IPS DF 4.7 (cell line): ENCODE measurements around the gene SLC7A1.

Experiments used
- DNase-seq: peaks from one replicate; pipeline ENCODE4 v3.0.0-alpha.2; 2013; ENCODE audit warnings: low spot score; ENCODE audit errors: extremely low read depth

SLC7A1 gene

GRCh38 chr13:29511980-29512379, 83.5 kb downstream of the SLC7A1 start:
- no peak for DNase-seq

DNA sequence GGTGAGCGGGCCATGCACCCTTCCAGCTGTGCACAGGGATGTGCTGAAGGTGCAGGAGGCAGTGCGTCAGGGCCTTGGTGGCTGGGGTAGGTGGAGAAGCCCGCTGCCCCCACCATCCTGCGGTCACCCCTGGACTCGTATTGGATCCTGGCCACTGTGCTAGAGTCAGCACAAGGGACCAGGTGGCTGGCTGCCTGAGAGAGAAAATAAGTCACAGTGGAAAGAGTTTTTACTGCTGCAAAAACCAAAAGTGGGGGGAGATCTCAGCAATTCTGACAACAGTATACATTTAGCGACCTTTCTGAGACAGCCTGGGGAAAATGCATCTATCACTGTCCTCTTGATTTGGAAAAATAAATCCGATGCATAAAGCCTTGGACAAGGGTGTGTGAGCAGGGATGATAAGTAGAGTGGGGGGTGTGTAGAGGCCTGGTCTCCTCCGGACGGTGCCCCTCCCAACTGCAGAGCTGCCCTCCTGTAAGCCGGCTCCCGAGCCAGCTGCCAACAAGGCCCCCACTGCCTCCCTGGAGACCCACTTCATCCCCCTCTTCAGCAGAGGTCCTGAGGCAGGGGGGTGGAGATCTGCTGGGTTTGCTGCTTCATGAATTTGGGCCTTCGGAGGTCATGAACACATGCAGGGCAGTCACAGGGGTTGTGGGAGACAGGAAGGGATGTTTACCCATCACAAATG, 84.2 kb downstream of the SLC7A1 start:
- DNase-seq: no peak

GRCh38 chr13:29510651-29511084, 84.8 kb downstream of the SLC7A1 start:
- no peak for DNase-seq

- no peak for DNase-seq
Observed at GRCh38 chr13:29509999-29510589, 85.4 kb downstream of the SLC7A1 start.

DNA sequence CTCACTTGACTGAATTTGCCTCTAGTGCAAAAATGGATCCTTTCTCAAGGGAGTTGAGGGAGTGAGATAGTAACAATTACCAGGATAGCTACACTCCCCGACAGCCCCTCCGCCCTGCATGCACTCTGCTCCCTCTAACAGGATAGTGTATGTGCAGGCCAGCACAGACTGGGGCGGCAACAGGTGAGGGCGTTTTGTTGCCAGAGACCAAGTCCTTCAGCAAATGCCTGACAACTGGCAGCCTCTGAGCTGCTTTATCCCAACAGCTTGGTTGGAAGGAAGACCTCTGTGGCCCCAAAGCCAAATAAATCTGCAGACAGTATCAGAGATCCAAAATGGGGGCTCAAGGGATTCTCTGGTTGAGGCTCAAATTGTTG, 86.6 kb downstream of the SLC7A1 start:
- DNase-seq: no peak

DNA sequence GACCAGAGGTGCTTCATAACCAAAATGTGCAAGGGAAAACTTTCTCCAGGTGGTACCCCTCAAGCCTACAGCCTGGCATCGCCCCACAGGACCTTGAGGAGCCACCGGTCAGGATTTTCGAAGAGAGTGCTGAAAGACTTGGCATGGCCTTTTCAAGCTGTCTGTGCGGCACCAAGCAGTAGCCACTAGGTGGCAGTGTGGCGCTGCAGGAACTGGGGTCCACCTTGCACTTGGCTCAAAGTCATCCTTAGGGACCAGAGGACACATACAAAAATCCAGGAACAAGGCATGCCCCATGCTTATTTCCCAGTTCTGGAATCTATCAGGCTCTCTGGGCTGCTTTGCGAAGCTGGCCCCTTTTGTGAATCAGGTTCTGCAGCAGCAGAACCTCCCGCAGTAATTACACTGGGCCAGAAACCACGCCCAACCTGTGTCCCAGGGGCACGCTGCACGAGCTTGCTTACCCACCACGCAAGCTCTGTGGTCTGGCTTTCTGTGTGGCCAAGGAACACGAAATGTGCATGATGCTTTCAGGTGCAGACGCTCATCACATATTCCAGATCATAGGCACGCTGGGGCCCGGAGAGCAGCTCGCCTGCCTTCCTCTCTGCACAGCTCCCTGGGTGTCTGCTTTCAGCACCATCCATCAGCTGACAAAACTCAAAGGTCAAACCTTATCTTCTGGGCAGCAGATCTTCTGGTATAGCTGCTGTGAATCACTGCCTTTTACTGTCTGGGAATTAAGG, 87.2 kb downstream of the SLC7A1 start:
- peak; percentile 53 for DNase-seq

DNA sequence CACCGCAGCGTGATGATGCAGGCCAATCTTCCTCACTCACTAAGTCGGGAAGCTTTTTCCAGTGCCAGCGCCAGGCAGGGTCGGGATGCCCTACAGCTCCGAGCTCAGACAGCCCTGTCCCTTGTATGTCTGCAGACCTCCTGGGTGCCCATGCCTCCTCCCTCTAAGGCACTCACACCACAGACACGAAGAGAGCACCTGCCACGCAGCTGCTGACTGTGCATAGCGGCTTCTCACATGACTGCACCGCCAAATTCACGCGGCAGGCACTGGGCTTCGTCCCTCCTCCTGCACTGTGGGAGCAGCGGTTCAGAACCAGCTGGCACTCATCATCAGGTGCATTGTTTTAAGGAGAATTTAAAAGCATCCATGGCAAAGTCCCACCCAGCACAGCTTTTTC, 88.1 kb downstream of the SLC7A1 start:
- no peak for DNase-seq

DNA sequence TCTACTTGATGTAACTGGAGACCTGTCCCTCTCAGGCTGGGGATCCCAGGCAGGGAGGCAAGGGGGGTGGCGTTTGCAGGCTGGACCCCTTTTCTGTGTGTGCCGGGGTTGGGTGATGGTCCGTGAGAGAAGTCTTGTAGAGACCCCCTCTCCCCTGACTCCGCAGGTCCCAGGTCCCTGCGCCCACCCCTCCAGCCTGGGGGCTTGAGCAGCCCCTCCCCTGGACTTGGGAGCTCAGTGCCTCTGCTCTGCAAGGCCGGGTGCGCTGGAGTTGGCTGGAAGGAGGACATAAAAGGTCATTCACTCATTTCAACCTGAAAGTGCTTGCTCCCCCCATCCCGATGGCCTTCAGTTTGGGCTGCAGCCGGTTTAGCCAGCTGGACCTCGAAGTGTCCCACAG, 89.5 kb downstream of the SLC7A1 start:
- DNase-seq: no peak

DNA sequence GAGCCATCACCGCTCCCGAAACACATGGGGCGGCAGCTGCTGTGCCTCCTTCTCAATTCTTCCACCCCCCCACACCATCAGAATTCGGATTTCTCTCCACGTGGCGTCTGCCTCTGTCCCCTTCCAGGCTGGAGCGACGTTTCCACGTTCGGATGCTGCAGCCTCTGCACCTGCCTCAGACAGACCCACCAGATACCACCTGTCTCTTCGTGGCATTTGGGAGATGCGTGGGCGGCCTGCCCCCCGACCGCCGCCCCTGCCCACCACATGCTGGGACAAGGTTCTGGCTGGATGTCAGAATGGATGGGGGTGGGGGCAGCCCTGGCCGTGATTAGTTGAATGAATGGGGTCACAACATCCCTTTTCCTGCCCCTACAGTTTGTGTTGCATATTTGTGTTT, 90.0 kb downstream of the SLC7A1 start:
- DNase-seq: no peak

- no peak for DNase-seq
Observed at GRCh38 chr13:29504691-29505090, 90.8 kb downstream of the SLC7A1 start.

DNA sequence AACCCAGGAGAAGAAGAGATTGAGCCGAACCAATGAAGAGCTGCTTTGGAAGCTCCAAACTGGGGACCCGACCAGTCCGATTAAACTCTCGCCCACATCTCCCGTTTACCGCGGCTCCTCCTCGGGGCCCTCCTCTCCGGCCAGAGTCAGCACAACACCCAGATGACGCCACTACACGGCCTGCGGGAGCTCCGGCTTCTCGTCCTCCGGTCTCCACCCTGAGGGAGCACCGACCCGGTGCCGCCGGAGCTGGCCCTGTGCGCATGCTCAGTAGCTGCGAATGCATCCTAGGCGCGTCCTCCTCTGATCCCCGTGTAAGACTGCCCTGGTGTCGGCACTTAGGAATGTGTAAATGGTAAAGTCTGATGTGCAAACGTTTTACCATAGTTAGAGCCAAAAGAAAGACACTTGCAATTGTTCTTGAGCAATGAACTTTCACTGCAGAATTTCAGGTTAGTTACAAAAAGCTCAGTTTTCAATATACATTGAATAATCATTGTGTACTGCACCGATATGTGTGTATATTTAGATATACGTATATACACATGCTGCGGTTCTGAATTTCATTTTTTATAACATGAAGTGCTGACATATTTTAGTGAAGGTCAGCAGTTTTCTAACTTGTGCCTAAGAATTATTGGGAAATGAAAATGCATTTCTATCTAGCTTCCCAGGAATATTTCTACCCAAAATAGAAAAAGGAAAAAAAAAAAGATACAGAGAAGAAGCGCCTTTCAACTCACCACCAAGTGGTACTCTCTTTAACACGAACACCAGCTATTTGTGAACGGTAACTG, 92.2 kb downstream of the SLC7A1 start:
- peak; percentile 7 for DNase-seq

GRCh38 chr13:29502391-29503008, 93.0 kb downstream of the SLC7A1 start:
- DNase-seq: no peak

GRCh38 chr13:29501674-29502073, 93.8 kb downstream of the SLC7A1 start:
- no peak for DNase-seq

- DNase-seq: no peak
Observed at GRCh38 chr13:29500386-29500785, 95.1 kb downstream of the SLC7A1 start.

GRCh38 chr13:29499506-29500165, 95.9 kb downstream of the SLC7A1 start:
- no peak for DNase-seq

- no peak for DNase-seq
Observed at GRCh38 chr13:29498426-29499040, 97.0 kb downstream of the SLC7A1 start.

GRCh38 chr13:29497137-29497654, 98.3 kb downstream of the SLC7A1 start:
- no peak for DNase-seq

GRCh38 chr13:29496241-29496712, 99.2 kb downstream of the SLC7A1 start:
- DNase-seq: no peak

DNA sequence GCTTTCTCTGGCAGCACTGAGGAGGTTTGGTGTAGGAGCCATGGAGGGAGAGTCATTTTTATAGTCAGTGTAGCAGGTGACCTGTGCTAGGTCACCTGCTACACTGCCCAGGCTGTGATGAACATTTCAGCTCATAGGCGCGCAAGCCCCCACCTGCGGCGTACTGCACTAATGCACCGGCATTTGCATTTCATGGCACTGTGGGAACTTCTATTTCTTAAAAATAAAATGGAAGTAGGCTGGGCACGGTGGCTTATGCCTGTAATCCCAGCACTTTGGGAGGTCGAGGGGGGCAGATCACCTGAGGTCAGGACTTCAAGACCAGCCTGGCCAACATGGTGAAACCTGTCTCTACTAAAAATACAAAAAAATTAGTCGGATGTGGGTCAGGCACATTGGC, 101.0 kb downstream of the SLC7A1 start:
- no peak for DNase-seq

- DNase-seq: no peak
Observed at GRCh38 chr13:29493796-29494195, 101.7 kb downstream of the SLC7A1 start.
